Hepatocyte (in vitro differentiated cells): ENCODE results near the gene RERG.

Source experiments
- EZH2 ChIP-seq: fragments of 200-600 bp; sonication (generic); IDR thresholded peaks from 2 replicates; pipeline ENCODE4 v1.6.1; 2016; ENCODE audit warnings: antibody characterized with exemption, mild to moderate bottlenecking, borderline replicate concordance
- EZH2phosphoT487 ChIP-seq: fragments of 200-600 bp; sonication (generic); IDR thresholded peaks from one replicate; pipeline ENCODE4 v1.6.1; 2018; ENCODE audit warnings: antibody characterized with exemption, mild to moderate bottlenecking, low read depth, moderate library complexity; ENCODE audit not compliant: unreplicated experiment, severe bottlenecking
- TF ChIP-seq, protein P1 (sequence below): fragments of 200-600 bp; sonication (generic); IDR thresholded peaks from 2 replicates; pipeline ENCODE4 v1.5.1; 2016; ENCODE audit warnings: antibody characterized with exemption, mild to moderate bottlenecking; ENCODE audit not compliant: poor library complexity

DNA sequence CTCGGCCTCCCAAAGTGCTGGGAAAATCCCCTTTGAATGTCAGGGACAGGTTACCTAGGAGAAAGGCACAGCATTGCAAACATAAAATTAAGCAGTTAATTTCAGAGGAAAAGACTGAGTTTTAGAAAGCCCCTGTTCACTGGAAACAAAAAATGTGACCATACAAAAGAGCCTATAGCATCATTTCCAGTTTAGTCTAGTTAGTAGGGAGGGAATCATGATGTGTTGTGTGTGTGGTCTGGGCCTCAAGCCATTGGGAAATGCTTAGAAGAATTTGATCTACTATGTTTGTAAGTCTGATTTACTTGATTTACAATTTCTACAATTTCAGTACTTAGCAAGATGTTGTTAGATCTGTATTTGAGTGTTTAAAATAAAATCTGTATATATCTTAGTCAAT lies 47.1 kb upstream of the RERG start:
- TF ChIP-seq, protein P1, sequence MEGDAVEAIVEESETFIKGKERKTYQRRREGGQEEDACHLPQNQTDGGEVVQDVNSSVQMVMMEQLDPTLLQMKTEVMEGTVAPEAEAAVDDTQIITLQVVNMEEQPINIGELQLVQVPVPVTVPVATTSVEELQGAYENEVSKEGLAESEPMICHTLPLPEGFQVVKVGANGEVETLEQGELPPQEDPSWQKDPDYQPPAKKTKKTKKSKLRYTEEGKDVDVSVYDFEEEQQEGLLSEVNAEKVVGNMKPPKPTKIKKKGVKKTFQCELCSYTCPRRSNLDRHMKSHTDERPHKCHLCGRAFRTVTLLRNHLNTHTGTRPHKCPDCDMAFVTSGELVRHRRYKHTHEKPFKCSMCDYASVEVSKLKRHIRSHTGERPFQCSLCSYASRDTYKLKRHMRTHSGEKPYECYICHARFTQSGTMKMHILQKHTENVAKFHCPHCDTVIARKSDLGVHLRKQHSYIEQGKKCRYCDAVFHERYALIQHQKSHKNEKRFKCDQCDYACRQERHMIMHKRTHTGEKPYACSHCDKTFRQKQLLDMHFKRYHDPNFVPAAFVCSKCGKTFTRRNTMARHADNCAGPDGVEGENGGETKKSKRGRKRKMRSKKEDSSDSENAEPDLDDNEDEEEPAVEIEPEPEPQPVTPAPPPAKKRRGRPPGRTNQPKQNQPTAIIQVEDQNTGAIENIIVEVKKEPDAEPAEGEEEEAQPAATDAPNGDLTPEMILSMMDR, result no peak
- TF ChIP-seq EZH2phosphoT487 (no peak), EZH2 (no peak)
